KOPT-K1 (cell line): Measurements from ENCODE around the gene ETS2.
A peak's percentile ranks its signal among the peaks of the same experiment; 100 is the strongest.

ENCODE experiments used
- H3K27ac ChIP-seq: fragments of 200-600 bp; sonication (generic); 2 replicates; pipeline ENCODE4 v1.5.1; 2016; ENCODE audit warnings: antibody characterized with exemption, mild to moderate bottlenecking, low read depth, low read length; ENCODE audit not compliant: poor library complexity, severe bottlenecking
- H3K36me3 ChIP-seq: fragments of 200-600 bp; sonication (generic); 2 replicates; pipeline ENCODE4 v1.5.1; 2017; ENCODE audit warnings: antibody characterized with exemption, mild to moderate bottlenecking, low read length, moderate library complexity; ENCODE audit not compliant: insufficient read depth
- H3K9me3 ChIP-seq: fragments of 200-600 bp; sonication (generic); 2 replicates; pipeline ENCODE4 v1.5.1; 2017; ENCODE audit warnings: antibody characterized with exemption, low read length, mild to moderate bottlenecking; ENCODE audit not compliant: insufficient read depth, poor library complexity, severe bottlenecking

Gene ETS2

DNA sequence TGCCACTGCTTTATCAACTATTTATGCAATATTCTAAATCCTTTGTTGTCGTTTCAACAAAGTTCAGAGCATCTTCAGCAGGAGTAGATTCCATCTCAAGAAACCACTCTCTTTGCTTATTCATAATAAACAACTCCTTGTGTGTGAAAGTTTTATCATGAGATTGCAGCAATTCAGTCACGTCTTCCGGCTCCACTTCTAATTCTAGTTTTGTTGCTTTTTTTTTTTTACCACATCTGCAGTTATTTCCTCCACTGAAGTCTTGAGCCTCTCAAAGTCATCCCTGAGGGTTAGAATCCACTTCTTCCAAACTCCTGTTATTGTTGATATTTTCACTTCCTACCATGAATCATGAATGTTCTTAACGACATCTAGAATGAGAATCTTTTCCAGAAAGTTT lies 14.8 kb upstream of the ETS2 start:
- Histone ChIP-seq H3K9me3 (no peaks in the 10 kb centered on the region), H3K36me3 (no peaks in the 10 kb centered on the region), H3K27ac (no peak overlapping the region)

DNA sequence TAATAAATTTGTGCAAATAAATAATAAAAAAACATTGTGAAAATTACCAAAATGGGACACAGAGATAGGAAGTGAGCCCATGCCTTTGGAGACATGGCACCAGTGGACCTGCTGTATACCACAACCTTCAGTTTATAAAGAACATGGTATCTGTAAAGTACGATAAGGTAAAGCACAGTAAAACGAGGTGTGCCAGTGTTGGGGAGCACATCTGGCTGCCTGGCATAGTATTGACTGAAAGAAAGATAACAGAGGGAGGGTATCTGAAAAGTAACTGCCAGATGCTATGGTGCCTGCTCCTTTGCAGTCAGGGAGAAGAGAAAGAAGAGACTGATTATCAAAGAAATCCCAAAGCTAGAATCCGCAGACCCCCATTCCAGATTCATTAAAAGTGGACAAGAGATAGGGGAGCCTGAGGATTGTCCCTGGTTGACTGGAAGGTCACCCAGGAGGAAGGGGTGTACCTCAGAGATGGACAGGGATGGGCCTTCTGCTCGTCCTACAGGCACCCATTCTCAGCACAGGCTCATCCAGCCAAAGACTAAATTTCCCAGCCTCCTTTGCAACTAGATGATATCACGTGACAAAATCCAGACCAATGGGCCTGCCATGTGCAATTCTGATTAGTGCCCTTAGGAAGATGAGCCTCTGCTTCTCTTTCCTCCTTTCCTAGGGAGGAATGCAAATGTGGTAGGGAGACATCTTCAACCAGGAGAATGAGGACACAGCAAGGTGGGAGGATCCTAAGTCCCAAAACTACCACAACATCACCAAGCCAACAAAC lies 12.9 kb upstream of the ETS2 start:
- Histone ChIP-seq H3K27ac (no peak overlapping the region), H3K9me3 (no peaks in the 10 kb centered on the region), H3K36me3 (no peaks in the 10 kb centered on the region)

GRCh38 chr21:38793926-38794713 lies 11.6 kb upstream of the ETS2 start:
- Histone ChIP-seq H3K36me3 (no peaks in the 10 kb centered on the region), H3K27ac (peak overlapping the region; percentile 14), H3K9me3 (no peaks in the 10 kb centered on the region)

- Histone ChIP-seq H3K36me3 (no peaks in the 10 kb centered on the region), H3K27ac (no peak overlapping the region), H3K9me3 (no peaks in the 10 kb centered on the region)
These were observed 10.8 kb upstream of the ETS2 start for GRCh38 chr21:38794978-38795377.

- Histone ChIP-seq H3K36me3 (no peaks in the 10 kb centered on the region), H3K27ac (no peak overlapping the region), H3K9me3 (no peaks in the 10 kb centered on the region)
These were observed 10.3 kb upstream of the ETS2 start for GRCh38 chr21:38795475-38795874.

DNA sequence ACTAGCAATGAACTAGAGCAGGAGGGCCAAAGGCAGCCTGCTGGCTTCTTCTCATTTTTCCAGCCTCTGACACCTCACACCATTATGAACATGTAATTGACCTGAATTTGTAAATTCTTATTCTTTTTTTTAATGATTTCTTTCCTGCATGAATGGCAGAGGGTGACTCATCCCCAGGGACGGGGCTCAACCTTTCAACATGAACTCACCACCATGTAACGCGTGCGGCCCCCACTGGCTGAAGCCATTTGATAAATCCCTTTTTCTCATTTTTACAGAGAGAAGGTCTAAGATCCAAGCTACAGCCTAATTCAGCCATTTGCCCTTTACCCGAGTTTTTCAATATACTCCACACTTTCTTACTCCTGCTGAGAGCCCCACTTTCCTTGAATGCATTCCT lies 9.3 kb upstream of the ETS2 start:
- Histone ChIP-seq H3K27ac (no peak overlapping the region), H3K36me3 (no peaks in the 10 kb centered on the region), H3K9me3 (no peaks in the 10 kb centered on the region)

DNA sequence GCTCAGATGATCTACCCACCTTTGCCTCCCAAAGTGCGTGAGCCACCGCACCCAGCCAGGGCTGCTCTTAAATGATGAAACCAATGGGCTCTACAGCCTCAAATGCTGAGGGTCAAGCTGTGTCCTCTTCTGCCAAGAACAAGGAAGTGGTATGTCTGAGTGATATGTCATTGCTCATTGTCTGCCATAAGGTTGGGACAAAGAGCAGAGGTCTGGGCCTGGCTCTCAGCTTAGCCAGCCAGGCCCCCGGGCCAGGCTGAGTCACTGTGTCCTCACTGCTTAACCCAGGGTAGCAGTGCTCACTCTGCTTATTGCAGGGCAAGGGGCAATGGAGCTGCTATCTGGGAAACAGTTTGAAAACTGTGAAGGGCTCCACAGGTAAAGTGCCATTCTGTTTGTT lies 8.3 kb upstream of the ETS2 start:
- Histone ChIP-seq H3K9me3 (no peaks in the 10 kb centered on the region), H3K36me3 (no peaks in the 10 kb centered on the region), H3K27ac (no peak overlapping the region)

DNA sequence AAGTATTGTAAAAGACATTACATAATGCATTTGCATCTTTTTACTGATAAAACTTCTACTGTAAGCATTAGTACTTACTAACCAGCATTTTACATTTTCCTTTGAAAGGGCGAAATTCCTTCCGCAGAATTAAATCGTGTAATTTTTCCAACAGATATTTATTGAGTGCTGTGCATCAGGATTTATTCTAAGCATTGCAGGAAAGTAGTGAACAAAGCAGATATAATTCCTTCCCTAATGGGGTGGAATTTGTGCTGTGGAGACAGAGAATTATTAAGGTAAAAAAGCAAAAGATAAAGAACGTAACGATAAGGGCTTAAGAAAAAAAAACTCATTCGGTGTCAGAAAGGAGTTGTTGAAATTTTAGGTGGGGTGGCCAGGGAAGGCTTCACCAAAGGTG lies 7.6 kb upstream of the ETS2 start:
- no peaks in the 10 kb centered on the region for H3K36me3 ChIP-seq
- no peaks in the 10 kb centered on the region for H3K9me3 ChIP-seq
- H3K27ac ChIP-seq = no peak overlapping the region

GRCh38 chr21:38798481-38798882 lies 7.2 kb upstream of the ETS2 start:
- Histone ChIP-seq H3K27ac (no peak overlapping the region), H3K9me3 (no peaks in the 10 kb centered on the region), H3K36me3 (no peaks in the 10 kb centered on the region)

- H3K9me3 ChIP-seq = no peaks in the 10 kb centered on the region
- no peaks in the 10 kb centered on the region for H3K36me3 ChIP-seq
- no peak overlapping the region for H3K27ac ChIP-seq
These were observed 5.5 kb upstream of the ETS2 start for GRCh38 chr21:38800046-38800758.

- Histone ChIP-seq H3K27ac (no peak overlapping the region), H3K9me3 (no peaks in the 10 kb centered on the region), H3K36me3 (no peaks in the 10 kb centered on the region)
These were observed 4.6 kb upstream of the ETS2 start for GRCh38 chr21:38800924-38801744.

GRCh38 chr21:38802050-38803026 lies 3.4 kb upstream of the ETS2 start:
- no peaks in the 10 kb centered on the region for H3K9me3 ChIP-seq
- no peak overlapping the region for H3K27ac ChIP-seq
- H3K36me3 ChIP-seq = peaks cover 10% of the 10 kb centered on the region; the same call in 1 of the 2 replicates

- no peaks in the 10 kb centered on the region for H3K9me3 ChIP-seq
- no peak overlapping the region for H3K27ac ChIP-seq
- peaks cover 19% of the 10 kb centered on the region for H3K36me3 ChIP-seq
These were observed 2.6 kb upstream of the ETS2 start for GRCh38 chr21:38803075-38803660.
